ENCODE results near the gene ANKRD31.
"Not testable (repeated sequence)": the region's sequence is repeated elsewhere in the genome, so short reads cannot be mapped to it uniquely, and the experiment has no call there.

ANKRD31 gene

DNA sequence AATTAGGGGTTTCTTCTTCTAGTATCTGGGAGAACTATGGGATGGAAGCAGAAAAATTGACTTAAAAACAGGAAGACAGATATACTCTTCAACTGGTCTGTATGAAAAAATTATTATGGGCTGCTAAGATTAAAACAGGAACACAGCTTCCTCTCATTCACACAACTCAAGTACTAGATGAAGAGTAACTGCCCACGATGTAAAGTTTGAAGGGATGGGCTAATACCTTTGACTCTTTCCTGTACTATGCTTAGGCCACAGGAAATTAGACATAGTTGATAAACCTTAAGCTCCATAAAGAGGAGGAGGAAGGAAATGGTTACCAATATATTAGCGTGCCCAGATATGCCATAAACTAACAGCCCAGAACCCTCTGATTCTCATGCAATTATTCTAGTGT is 88.6 kb downstream of the ANKRD31 start:
- no peak for DNase-seq (ENCODE audit: low spot score)

DNA sequence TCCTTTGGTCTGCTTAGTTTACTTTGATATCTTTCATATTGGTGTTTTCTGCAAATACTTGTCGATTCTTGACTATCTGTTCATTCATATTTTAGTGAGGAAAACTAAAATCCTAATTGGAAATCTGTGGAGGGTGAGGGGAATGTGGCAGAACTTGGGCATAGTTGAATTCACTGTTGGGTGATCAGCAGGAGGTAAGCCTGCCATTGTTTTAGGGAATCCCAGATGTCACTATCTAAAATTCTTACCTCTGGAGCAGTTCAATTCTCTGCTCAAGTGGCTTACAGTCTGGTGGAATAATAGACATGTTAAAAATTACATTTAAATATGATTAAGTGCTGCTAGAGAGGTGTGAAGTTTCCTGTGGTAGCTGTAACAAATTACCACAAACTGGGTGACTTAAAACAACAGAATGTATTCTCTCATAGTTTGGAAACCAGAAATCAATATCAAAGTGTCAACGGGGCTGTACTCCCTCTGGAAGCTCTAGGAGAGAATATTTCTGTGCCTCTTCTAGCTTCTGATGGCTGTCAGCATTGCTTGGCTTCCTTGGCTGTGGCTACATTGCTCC is 94.0 kb downstream of the ANKRD31 start:
- no peak for DNase-seq (ENCODE audit: low spot score)

DNA sequence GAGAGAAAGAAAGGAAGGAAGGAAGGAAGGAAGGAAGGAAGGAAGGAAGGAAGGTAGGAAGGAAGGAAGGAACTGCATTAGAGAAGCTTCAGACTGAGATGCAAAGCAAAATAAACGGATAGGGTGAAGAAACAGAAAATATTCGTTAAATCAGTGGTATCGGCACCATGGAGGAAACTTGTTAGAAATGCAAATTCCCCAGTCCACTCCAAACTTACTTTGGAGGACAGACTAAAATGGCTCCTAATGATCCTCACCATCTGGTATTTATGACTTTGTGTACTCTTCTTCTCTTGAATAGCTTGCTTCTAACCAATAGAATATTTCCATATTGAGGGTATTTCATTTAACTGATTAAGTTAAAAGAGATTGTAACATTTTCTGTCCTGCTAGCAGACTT is 96.4 kb downstream of the ANKRD31 start:
- no peak for DNase-seq (ENCODE audit: low spot score)

DNA sequence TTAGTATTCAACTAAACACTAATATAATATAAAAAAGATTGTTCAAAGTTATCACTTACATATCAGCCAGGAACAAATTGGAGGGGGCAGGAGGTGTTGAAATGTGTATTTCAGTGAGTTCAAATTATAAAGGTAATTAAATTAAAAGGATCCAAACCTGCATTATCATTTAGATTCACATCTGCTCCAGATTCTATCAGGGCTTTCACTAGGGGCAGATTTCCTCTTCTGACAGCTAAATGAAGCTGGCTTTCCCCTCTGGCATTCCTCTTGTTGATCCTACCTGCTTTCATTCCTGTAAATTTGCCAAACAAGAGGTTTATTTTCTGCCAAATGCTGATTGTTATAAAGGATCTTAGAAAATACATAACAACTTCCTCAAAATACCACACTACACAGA is 98.0 kb downstream of the ANKRD31 start:
- DNase-seq (ENCODE audit: low spot score) = no peak

DNA sequence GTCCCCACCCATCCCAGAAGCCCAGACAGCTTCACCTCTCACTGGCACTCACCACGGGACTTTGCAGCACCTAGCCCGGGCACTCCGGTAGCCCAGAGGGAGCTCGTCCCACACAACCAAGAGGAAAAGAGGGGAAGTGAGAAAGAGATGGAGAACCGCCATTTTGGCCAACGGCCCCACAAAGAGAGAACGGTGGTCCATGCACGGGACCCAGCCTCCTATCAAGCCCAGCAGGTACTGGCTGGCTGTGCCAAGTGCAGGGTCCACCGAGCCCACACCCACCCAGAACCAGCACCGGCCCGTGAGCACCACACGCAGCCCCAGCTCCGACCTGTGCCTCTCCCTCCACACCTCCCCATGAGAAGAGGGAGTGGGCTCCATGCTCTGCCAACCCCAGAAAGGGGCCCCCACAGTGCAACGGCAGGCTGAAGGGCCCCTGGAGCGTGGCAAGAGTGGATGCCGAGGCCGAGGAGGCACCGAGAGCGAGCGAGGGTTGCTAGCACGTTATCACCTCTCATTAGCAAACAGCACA is 105.8 kb downstream of the ANKRD31 start:
- DNase-seq (ENCODE audit: low spot score) = no peak

DNA sequence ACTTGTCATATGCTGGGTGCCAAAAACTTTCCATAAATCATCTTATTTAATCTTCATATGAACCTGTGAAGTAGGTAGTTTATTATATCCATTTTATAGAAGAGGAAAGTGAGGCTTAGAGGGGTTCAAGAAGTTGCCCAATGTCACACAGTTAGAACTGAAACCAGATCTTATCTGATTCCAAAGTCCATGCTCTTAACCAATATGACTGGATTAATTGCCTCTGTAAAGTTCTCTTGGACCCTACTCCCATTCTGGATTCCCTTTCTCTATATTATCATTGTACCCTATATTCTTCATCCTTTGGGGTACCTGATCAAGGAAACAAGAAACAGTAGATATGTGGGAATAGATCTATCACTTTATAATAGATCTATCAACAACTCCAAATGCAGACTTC is 119.8 kb downstream of the ANKRD31 start:
- DNase-seq (ENCODE audit: low spot score) = no peak

DNA sequence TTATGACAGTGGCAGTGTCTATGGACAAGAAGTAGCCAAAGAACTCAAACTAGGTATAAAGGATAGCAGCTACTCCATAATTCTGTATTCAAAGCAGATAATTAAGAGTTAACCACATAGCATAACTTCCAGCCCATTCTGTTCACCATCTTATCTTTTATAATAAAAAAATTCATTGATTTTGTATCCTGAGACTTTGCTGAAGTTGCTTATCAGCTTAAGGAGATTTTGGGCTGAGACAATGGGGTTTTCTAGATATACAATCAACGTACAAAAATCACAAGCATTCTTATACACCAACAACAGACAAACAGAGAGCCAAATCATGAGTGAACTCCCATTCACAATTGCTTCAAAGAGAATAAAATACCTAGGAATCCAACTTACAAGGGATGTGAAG is 122.4 kb downstream of the ANKRD31 start:
- DNase-seq (ENCODE audit: low spot score) = not testable (repeated sequence)

DNA sequence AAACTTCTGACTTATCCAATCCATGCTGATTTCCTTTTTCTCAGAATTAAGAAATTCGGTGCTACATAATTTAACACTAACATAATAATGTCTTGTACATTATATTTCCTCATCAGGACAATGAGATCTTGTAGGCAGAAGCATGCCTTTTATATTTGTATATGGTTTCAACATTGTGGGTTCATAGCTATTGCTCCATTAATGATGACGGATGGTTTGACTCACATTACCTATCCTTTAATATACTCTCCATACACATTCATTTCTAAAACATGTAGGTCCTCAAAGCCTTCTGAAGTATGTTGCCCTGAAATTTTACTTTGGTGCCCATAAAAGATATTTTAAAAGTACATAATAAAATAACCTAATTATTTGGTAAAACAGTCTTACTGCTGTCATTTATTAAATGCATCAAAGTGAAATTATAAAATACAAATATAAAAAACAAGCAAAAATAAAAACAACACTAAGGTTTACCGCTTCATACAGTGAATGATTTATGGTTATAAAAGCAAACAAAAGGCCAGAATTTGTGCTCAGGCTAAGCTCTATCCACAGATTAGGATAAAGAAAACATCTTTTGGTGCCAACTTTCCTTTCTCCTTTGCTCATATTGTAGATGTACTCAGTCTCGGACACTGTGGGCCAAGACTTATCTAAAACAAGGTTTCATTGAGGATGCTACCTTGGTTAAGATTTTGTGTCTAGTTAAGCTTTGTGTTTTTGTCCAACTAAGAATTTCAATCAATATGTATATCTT is 123.1 kb downstream of the ANKRD31 start:
- DNase-seq (ENCODE audit: low spot score) = no peak

DNA sequence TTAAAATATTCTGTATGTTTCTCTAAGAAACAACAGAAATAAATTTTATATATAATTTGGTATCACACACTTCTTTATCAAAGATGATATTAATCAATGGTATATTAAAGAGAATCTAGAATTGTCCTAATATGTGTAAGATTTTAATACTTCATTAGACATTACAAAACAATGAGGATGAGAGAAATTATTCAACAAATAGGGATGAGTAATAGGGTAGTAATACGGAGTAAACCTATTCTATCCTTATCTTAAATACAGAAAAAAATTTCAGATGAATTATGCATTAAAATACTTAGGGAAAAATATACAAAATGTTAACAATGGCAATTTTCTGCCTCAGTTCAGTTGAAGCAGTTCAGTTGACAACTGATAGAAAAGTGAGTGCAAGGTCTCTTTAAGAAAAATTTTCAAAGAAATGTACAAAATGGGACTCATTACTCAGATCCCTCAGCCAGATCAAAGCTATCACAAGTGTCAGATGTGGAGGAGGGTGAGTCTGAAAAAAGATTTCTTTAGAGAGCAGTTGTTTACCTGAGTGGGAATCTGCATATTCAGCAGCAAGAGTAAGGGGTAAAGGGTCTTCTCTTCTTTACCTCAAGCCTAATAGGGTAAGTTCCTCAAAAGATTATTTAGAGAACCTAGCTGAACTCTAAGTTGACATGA is 127.6 kb downstream of the ANKRD31 start:
- peak; percentile 19 for DNase-seq (ENCODE audit: low spot score)

DNA sequence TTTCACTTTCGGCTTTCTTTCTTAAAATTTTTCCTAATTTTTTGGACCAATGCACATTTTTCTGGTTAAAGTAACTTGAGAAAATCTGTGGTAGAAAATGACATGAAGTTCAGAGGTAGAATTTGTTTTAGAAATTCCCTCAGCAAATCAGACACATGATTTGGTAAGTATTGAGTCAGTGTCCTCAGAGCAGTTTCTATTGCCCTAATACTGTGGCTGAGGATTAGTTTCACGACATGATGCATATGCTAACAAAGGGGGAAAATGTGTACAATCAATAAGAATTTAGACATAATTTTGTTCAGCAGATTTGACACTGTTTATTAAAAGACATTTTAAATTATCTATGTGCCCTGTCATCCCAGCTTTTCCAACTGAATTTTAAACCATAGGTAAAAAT is 128.2 kb downstream of the ANKRD31 start:
- no peak for DNase-seq (ENCODE audit: low spot score)

DNA sequence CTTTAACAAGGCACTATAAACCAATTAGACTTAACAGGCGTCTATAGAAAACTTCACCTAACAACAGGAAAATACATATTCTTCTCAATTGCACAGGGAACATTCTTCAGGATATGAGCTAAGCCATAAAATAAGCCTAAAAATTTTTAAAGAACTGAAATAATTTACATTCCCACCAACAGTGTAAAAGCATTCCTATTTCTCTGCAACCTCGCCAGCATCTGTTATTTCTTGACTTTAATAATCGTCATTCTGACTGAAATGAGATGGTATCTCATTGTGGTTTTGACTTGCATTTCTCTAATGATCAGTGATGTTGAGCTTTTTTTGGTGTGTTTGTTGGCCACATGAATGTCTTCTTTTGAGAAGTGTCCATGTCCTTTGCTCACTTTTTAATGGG is 140.7 kb downstream of the ANKRD31 start:
- DNase-seq (ENCODE audit: low spot score) = not testable (repeated sequence)

DNA sequence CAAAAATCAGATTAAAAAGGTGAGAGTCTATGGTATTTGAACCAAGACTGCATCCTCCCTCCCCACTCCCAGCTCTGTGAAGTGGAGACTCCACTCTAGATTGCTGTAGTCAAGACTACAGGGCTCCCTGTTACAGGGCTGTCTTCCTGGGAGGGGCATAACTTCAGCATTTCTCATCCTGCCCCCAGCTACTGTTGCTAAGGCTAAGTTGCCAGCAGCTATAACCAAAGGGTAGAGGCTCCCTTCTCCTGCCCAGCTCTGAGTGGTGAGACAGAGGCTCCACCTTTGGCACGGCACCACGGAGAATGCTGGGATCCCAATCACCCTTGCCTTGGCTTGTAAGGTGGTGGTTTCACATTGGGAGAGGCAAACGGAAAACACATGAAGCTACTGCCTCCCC is 145.1 kb downstream of the ANKRD31 start:
- DNase-seq (ENCODE audit: low spot score) = no peak

DNA sequence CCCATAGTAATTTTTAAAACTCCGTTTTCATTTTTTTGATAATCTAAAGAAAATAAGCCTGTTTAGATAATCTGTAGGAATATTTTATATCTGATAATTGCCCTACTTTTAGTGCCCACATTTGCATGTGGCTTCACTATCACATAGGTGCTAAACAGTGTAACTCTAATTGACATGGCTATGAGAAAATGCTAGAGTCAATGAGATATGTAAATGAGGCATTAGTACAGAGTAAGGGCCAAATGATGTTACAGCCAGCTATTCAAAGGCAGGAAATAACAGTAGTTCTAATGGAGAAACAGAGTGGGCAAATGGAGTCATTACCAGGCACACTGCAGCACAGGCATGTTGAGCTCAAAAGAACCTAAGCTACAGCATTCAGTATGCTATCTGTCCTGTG is 147.0 kb downstream of the ANKRD31 start:
- no peak for DNase-seq (ENCODE audit: low spot score)

DNA sequence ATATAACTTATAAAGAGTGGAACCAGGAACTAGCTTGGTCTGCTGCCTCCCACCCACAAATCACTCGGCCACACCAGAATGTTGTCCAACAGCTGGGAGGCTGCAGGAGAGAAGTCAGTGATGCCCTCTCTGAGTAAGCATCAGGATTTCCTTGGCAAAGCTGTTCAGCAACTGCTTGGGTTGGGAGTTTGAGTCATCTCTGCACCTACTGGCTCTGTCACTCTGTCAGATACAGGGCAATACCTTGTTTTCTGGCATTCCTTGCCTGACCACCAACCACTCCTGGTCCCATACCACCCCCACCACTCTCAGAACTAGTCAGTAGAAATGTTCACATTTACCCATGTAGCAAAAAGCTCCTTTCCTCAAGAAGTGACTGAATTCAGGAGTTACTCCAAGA is 147.5 kb downstream of the ANKRD31 start:
- no peak for DNase-seq (ENCODE audit: low spot score)

DNA sequence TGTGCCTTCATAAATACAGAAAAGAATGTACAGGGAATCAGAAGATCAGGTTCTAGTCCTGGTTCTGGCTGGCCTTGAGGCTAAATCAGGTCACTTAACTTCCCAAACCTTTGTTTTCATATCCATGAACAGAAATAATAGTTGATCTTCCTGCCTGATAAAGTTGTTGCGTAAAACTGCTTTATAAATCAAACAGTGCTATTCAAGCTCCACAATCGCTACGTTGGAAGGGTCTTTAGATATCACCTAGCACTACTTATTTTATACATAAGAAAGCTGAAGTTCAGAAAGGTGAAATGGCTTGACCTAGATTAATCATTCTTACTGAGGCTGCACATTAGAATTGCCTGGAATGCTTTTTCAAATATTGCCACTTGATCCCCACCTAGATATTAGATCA is 148.0 kb downstream of the ANKRD31 start:
- DNase-seq (ENCODE audit: low spot score) = no peak

DNA sequence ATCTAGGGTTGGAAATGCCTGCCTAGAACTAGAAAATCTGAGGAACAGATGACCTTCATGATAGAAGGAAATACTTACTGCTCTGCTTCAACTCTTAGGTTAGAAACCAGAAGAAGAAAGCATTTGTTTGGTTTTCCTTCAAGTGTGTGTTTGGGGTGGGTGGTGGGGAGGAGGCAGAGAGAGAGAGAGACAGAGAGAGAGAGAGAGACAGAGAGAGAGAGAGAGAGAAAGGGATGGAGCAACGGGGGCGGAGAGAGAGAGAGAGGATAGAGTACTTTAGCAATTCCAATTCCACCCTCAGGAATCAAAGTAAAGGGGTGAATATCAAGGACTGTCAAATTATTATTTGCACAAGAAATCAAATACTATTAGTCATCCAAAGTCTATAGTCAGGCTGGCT is 155.2 kb downstream of the ANKRD31 start:
- no peak for DNase-seq (ENCODE audit: low spot score)

DNA sequence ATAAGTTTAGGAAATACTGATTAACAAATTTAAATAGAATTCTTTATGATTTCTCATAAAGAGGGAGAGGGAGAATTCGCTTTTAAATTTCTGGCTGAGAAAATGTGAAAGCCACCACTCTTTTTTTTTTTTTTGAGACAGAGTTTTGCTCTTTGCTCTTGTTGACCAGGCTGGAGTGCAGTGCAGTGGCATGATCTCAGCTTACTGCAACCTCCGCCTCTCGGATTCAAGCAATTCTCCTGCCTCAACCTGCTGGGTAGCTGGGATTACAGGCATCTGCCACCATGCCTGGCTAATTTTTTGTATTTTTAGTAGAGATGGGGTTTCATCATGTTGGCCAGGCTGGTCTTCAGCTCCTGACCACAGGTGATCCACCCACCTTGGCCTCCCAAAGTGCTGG is 157.3 kb downstream of the ANKRD31 start:
- DNase-seq (ENCODE audit: low spot score) = not testable (repeated sequence)

DNA sequence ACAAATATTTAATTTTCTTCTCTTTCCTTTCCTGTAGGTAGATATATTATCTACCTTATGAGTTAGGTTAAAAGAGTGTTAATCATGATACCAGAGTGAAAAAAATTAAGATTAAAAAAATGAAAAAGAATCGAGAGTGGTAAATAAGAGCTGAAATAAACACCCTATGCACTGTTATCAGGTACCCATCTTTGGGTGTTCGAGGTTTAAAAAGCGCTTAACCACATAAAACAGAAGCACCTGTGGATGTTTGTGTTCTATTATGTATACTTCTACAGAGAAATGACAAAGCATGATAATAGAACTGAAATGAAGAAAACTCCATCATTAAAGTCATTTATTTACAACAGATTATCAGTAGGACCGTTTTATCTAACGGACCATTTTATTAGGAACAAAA is 158.7 kb downstream of the ANKRD31 start:
- peak; percentile 48 for DNase-seq (ENCODE audit: low spot score)

DNA sequence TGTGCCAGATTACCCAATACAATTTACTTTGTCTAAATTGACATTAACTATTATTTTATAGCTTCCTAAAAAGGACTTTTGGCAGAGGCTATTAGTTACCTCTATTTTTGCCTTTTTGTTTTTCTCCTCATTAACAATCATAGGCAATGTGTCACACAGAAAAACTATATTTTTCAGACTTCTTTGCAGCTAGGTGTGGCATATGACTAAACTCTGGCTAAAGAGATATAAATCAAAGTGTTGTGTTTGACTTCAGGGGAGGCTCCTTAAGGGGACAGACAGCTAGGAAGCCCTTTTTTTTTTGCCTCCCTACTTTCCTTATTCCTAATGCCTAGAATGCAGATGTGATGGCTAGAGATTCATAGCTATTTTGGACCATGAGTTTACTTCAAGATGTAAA is 164.6 kb downstream of the ANKRD31 start:
- DNase-seq (ENCODE audit: low spot score) = no peak

DNA sequence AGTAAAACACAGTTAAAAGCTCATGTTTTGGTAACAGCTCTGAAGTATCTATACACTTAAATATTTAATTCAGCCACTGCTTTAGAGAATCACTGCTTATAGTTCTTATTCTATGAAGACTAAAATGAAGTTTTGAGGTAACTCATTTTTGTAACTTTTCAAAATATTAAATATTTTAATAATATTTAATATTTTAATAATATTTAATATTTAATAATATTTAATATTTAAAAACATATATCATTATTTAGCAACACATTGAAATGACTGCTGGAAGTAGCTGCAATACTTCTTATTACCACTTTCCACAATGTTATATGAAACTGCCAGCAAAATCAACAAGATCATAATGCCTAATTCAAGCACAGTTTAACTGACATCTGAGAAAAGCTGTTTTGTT is 165.6 kb downstream of the ANKRD31 start:
- DNase-seq (ENCODE audit: low spot score) = no peak

DNA sequence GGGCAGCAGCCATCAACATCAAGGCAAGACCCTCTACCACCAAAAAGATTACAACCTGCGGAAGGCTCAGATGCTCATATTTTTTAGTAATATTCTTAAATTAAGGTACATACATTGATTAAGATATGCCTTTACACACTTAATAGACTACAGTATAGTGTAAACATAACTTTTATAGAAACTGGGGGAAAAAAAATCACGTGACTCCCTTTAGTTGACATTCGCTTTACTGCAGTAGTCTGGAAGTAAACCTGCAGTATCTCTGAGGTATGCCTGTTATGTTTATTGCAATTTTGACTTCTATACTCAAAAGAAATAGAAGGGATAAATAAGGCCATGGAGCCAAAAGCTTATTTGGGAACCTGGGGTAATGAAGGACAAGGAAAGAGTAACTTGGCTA is 169.2 kb downstream of the ANKRD31 start:
- DNase-seq (ENCODE audit: low spot score) = no peak

DNA sequence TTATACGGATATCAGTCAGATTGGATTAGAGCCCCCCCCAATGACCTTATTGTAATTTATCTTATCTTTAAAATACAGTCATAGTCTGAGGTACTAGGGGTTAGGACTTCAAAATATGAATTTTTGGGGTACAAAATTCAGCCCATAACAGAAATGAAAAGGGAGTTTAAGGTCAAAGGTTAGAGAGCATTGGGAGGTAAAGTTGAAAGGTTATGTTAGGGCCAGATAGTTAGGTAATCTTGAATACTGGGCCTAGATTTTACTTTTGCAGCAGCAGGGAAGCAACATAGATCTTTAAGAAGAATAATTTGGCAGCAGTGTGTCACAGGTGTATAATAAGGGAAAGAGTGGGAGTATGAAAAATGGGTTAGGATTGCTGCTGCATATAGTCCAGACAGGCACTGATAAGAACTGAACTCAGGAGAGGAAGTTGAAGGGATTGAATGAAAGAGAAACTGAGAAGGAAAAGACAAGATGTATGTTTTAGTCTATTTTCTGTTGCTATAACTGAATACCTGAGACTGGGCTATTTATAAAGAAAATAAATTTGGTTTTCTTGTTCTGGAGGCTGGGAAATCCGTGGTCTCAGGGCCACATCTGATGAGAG is 173.7 kb downstream of the ANKRD31 start:
- no peak for DNase-seq (ENCODE audit: low spot score)
